HK-2 (cell line): Measurements from ENCODE around the gene AHDC1.
"Not testable (repeated sequence)": the region's sequence is repeated elsewhere in the genome, so short reads cannot be mapped to it uniquely, and the experiment has no call there.

Experiments used
- DNase-seq: peaks from one replicate; pipeline ENCODE4 v3.0.0-alpha.2; 2018; ENCODE audit not compliant: unreplicated experiment

The AHDC1 gene

DNA sequence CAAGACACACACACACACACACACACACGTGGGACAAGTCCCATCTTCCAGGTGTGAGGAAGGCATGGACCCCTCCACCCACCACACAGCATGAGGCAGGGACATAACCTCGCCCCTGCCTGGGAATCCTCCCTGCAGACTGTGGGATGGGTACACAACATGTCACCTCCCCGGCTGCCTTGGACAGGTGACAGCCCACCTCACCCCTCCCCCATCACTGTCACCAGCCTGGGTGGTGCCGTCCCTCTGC, 40.7 kb downstream of the AHDC1 start:
- no peak for DNase-seq

DNA sequence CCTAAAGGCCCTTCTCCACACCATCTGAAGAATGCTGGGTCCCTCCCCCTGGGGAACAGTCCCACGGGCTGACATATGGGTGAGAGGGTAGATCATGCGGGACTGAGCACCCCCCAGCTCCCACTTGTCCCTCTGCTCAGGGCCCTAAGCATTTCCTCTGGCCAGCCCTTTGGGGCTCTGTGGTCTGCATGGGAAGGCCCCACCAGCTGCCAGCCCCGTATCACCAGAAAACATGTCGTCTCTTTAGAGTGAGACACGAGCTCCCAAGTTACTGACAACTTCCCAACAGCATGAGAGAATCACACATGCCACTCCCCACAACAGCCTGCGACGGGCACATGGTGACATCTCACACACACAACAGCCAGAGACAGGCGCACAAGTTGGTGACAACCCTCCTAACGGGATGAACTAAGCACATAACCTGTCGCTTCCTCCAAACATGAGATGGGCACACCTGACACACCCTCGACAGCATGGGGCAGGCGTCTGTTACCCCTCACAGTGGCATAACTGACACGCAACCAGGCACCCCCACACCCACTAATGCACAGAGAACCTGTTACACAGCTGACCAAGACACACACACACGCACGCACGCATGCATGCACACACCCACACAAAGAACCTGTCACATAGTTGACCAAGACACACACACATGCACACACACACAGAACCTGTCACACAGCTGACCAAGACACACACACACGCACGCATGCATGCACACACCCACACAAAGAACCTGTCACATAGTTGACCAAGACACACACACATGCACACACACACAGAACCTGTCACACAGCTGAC, 41.2 kb downstream of the AHDC1 start:
- DNase-seq = no peak

DNA sequence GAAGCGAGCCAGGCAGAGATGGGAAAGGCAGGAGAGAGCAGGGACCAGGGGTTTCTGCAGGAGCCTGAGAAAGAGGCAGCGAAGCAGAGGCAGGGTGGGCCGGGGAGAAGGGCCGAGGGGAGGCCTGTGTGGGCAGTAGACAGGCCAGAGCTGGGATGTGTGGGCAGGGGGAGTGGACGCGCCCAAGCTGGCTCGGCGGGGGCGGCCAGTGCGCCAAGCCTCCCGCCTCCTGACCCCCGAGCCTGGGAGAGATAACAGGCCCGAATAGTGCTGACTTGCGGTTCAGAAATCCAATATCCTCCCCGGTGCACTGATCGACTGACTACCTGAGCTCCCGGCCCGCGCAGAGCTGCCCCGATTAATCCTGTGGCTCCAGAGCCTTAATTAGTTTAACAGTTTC, 41.9 kb downstream of the AHDC1 start:
- no peak for DNase-seq

DNA sequence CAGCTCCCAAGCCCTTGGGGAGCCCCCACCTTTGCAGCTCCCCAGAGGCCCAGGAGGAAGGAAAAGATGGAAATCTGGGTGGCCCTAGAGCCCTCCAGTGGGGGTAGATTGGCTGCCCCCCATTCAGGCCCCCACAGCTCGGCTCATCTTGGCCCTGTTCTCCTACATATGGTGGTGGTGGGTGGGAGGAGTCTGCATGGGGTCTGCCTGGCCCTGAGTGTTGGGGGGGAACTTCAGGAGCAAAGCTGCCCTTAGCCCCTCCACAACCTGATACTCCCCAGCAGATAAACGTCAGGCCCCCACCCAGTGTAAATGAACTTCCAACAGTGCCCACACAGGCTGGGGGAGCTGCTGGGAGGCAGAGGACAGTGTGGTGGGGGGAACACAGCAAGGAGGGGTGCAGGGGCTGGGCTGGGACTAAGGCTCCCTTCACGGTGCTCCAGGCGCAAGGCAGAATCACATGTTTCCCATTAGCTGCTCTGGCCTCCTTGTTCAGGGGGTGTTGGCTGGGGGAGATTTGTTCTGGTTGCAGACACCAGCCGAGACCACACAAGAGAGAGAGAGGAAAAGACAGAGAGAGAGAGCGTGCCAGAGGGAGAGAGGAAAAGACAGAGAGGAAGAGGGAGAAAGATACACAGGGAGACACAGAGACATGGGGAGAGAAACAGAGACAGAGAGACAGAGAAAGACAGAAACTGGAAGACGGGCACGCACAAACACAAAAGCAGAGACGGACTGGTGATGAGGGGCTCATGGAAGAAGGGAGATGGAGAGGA, 42.6 kb downstream of the AHDC1 start:
- DNase-seq = no peak

DNA sequence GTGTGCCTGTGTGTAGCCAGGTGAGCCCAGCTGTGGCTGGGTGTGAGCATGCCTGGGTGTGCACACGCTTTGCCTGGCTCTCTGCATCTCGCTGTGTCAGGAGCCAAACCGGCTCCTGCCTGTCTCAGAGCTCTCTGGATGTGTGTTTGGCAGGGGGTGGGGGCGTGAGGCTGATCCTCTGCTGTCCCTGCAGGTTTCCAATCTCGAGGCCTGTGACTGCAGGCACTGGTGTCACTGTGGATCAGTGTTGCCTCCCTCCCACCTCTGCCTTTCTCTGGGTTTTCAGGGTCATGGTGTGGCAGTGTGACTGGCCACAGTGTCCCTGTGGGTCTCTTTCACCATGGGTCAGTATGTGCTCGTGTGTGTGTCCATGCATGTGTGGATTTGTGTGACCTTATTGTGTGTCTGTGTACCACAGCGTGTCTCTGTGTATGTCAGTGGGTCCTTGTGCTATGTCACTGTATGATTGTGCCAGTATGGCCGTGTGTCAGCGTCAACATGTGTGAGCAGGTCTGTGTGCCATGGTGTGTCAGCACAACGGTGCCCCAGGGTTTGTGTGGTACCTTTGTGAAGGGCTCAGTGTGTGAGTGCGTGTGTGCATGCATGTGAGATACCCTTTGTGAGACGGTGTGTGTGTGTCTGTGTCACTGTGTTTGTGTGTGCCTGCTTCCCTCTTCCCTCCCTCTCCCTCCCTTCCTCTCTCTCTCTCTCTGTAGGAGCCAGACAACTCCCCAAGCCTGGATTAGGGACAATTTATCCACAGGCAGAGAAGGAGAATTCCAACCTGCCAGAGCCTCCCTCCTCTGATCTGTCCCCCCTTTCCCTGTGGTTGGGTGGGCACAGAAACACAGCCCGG, 43.4 kb downstream of the AHDC1 start:
- DNase-seq = no peak

DNA sequence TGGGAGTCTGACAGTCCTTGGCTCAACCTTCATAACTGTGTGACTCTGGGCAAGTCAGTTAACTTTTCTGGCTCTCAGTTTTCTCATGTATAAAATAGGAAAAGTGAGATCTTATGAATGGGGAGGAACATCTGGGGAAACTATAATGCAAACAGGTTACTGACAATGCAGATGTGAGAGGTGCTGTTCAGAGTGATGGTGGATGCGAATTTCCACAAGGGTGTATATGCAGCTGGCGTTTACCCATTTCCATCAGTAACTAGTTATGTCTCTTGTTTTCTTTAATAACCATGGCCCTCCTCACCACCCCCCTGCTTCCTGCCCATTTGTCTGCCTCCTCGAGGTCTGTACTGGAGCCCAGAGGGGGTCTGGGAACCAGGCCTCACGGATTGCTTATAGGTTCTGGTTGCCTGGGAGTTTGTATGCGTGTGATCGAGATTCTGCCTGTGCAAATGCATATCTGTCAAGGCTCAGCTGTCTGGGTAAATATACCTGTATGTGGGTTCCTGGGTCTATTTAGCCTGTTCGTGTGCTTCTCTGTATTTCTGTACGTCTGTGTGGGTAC, 44.4 kb downstream of the AHDC1 start:
- DNase-seq = no peak

DNA sequence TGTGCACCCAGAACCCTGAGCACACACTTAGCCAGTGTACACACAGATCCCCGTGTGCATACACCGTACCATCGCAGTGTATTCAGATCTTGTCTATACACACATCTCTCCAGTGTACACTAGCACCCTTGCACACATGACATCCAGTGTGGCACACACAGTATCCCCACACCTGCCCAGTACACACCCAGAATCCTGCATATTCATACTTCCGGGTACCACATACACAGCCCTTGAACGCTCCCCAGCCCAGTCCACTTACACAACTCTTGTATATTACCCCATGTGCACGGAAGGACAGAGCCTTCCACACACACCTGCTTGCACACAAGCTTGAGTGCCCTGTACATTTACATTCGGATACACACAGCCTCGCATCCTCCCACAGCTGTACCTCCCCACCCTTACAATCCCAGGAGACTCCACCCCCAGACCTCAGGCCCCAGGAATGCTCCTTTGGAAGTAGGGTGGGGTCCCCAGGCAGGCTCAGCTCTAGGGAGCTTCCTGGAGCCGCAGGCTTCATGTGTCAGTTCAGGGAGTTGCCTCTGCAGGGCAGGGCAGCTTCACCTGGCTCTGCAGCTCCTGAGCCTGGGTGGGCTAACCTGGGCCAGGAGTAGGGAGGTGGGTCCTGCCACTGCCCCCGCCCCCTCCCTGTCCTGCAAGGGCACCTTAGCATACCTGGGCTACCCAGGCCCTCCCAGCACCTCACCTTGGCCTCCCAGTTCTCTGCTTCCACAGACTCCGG, 46.2 kb downstream of the AHDC1 start:
- no peak for DNase-seq

DNA sequence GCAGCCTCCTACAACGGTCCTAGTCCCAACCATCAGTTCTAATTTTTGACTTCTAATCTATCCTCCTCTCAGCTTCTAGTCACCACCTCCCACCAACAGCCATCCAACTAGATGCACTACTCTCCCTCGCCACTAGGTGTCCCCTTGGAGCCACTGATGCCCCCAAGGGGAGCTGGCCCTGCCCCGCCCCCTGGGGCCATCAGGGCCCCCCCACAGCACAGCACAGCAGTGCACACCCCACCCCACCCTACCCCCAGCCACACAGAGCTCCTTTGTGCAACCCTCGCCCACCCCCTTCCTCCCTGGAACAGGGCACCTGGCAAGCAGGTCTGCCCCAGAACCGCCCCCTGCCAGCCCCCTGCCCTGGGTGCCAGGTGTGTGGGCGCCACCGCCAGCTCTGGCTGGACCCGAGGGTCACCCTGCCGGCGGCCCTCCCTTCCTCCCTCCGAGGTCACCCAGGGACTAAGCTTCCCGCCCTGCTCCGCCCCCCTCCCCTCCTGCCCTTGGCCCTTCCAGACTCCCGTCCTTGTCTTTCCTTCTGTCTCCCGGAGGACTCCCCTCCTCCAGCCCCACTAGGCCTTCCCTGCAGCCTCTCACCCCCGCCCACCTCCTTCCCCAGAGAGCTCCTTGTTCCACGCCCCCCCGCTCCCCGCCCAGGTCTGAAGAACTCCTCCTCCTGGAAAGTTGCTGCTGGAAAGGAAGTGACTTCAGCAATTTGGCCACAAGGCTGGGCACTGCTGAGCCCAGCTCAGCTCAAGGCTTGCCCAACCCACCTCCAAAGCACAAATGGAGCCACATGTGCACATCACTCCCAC, 47.0 kb downstream of the AHDC1 start:
- peak; percentile 95 for DNase-seq

DNA sequence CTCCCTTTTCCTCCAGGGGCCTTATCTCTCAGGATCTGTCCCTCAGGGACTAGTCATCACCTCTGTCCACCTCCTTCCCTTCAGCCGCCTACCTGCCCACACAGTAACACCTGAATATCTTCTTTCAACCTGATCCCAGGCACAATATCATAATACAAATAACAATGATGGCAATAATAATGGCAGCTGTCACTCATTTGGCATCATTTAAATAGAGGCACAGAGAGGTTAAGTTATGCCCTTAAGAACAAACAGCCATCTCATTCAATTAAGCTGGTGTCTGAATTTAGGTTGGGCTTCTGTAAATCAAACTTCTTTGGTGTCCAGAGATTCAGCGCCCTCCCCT, 47.5 kb downstream of the AHDC1 start:
- no peak for DNase-seq

DNA sequence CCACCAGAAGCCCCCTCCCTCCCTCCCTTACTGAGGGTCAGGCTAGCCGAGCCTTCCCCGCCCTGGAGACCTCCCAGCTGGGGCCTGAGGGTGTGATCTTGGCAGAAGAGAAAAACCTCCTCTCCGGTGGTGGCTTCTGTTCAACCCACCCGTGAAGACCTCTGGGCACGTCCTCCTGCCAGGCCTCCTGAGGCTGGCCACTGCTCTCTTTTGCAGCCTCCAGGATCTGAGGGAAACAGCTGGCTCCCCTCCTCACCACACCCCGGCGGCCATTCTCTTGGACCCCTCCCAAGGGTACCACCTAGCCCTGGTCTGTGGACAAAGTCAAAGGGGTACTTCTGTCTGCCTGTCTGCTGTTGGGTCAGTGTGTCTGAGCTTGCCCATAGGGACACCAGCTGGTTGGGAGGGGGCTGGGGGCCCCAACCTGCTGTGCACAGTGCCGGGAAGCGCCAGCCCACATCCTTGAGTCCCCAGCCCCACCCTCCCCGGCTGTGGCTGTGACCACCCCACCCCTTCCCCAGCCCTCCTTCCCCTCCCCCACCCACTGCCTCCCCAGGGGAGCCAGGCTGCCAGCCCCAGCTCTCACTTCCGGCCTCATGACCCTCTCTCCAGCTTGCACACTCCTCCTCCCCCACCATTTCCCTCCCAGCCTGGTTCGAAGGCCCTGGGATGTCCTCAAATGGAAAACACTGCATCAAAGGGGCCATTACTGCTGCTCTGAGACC, 48.1 kb downstream of the AHDC1 start:
- no peak for DNase-seq

DNA sequence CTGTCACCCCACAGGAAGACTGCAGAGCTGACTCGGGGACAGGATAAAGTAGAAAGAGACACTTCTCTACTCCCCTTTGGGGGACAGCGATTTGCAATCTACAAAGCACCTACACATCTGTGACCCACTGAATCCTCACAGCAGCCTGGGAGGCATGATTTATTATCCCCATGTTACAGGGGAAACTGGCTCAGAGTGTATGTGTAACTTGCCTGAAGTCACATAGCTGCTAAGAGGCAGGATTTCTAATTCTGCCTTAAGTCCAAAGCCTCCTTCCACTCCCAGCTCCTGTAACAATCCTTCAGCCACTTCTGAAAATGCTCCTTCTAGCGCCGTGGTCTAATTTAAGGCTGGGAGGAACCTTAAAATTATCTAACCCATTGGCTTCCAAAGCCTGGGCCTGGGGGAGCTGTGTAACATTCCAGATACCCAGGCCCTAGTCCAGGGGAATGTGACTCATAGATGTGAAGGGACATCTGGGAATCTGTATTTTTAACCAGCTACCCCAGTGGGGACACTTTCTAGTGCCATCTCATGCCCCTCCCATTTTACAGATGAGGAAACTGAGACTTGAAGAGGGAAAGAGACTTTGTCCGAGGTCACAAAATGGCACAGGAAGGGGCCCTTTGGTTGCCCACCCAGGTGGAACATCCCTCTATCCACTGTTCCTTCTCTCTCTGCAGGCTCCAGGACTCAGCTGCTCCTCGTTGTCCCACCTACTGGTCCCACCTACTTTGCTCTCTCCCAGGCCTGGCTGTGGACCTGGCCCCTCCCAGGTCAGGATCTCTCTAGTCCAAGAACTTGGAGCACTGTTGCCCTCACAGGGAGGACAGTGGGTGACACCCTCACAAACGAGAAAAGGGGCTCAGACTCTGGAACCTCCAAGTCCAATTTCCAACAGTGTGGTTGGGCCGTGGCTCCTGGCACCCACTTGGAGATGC, 48.9 kb downstream of the AHDC1 start:
- DNase-seq = no peak

DNA sequence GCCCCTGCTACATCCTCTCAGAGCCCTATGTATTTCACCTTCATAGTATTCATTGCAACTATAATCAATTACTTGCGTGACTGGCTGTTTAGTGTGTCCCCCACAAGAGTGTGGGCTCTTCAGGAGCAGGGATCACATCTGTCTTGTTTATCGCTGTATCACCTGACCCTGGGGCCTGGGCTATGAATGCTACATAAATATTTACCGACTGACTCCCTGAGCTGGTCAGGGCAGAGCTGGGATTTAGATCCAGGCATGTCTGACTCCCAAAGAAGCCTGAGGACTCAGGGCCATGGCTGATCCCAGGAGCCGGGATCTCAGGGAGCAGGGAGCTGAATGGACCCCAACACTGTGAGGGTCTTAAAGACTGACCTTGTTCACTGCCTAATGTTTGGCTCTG, 49.7 kb downstream of the AHDC1 start:
- no peak for DNase-seq

DNA sequence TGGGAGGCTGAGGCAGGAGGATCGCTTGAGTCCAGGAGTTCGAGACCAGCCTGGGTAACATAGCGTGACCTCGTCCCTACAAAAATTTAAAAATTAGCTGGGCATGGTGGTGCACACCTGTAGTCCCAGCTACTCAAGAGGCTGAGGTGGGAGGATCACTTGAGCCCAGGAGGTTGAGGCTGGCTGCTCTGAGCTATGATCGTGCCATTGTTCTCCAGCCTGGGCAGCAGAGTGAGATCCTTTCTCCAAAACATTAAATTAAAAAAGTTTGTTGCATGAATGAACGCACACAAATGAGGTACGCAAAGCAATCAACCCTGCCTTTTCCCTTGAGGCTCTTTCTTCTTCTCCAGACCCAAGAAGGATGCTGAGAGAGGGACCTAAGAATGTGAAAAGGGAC, 50.1 kb downstream of the AHDC1 start:
- DNase-seq = not testable (repeated sequence)

DNA sequence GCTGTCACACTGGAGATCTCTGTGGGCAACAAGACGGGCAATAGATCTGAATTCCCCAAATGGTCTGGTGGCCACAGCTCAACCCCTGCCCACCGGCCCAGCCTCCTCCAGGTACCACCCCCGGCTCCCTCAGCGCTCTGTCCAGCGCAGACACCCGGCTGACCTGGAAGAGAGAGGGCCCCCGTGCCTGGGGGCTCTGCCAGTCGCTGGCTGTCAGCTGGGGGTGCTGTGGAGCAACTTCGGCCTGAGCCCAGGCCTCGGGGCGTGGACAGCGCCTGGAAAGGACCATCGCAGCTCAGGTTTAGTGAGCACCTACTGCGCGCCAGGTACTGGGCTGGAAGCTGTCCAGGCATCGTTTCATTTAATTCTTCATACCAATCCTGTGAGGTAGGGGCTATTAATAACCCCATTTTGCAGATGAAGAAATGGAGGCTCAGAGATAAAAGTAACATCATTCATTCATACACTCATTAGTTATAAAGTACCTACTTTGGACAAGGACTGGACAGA, 51.0 kb downstream of the AHDC1 start:
- DNase-seq = no peak

DNA sequence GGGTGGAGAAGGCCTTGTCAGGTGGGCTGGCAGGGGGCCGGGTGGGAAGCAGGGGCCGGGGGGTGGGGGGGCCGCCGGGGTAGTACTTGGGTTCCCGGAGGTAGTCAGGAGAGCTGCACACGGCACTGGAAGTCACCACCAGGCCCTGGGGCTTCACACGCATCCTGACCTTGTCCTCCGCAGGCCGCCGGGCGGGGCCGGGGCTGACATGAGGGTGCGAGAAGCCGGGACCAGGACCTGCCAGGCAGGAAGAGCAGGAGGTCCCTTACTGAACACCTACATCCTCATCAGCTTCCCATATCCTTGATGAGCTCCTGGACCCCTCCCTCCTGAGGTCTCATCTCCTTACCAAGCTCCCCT, 52.0 kb downstream of the AHDC1 start:
- no peak for DNase-seq

DNA sequence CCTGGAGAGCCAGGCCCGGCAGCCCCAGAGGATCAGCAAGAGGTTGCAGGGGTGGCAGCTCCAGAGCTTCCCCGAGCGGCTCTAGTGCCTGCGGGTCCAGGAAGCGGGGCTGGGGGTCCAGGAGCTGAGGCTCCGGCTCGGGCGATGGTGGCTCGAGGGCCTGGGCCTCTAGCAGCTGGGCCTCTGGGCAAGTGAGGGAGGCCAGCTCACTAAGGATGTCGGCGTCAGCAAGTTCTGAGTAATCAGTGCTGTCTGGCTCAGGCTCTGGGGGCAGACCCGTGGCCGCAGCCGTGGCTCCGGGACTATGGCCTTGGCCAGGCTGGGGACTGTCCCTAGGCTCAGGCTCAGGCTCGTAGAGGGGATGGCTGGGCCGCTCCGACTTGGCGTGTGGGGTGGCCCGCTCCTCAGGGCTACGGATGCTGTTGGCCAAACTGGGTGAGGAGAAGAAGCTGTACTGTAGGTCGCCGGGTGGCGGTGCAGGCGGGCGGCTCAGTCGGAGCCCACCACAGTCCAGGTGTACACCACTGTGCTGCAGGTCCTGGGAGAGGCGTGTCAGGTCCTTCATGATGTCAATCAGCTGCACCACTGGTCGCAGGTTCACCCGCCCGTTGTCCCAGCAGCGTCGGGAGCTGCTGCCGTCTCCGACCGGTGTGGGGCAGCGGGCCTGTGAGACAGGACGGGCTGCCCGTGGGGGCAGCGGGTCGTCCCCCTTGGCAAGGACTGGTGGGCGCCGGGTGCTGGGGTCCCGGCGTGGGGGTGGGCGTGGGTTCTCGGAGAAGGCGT, 52.6 kb downstream of the AHDC1 start:
- no peak for DNase-seq

DNA sequence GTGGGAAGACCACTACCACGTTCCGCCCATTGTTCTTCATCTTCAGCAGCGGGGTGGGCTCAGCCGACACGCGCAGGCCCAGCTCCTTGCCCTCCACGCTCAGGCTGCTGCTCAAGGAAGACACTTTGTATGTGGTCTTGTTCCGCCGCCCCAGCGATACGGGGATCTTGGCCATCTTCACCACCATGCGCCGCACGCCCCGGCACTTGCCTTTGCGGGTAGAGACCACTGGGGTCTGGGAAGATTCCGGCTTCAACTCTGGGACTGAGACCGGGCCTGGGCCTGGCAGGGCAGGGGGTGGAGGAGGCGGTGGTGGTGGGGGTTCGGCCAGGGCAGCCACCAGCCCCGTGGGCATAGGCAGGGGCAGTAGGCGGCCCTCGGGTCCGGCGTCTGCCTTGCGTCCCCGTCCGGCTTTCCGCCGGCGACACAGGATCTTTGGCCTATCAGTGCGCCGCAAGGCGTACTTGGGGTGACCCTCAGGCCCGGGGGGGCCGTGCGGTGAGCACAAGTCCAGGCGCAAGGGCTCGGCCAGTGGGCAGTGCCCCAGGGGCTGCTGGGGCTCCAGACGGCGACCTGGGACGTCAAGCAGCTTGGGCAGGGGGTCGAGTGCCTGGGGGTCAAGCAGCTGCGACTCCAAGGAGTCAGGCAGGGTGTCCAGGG, 53.3 kb downstream of the AHDC1 start:
- DNase-seq = no peak
